IPS DF 4.7 (cell line): ENCODE measurements around the gene GPR84.

ENCODE experiments used
- DNase-seq: peaks from one replicate; pipeline ENCODE4 v3.0.0-alpha.2; 2013; ENCODE audit warnings: low spot score; ENCODE audit errors: extremely low read depth

GPR84 gene

DNA sequence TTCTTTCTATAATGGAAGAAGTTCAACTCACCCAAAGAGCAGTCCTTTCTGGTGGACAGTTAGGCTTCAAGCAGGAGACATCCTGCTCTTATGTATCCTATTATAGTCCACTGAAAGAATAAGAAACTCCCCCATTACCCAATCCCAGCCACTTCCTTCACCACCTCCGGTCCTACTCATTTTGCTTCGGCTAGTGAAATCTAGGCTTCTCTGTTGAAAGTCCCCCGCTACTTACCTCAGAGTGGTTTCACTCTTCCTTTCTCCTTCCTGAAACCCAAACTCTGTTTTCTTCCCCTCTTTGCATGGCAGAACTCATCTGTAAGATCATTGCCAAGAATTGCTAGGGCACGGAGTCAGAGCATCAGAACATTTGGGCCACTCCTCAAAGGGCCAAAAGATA is at the start of gene GPR84:
Gene GPR84, minus strand, starts transcription at position 74 of the 400 bp plus-strand sequence. CDS start 635 bp downstream, outside the sequence.
- no peak for DNase-seq

DNA sequence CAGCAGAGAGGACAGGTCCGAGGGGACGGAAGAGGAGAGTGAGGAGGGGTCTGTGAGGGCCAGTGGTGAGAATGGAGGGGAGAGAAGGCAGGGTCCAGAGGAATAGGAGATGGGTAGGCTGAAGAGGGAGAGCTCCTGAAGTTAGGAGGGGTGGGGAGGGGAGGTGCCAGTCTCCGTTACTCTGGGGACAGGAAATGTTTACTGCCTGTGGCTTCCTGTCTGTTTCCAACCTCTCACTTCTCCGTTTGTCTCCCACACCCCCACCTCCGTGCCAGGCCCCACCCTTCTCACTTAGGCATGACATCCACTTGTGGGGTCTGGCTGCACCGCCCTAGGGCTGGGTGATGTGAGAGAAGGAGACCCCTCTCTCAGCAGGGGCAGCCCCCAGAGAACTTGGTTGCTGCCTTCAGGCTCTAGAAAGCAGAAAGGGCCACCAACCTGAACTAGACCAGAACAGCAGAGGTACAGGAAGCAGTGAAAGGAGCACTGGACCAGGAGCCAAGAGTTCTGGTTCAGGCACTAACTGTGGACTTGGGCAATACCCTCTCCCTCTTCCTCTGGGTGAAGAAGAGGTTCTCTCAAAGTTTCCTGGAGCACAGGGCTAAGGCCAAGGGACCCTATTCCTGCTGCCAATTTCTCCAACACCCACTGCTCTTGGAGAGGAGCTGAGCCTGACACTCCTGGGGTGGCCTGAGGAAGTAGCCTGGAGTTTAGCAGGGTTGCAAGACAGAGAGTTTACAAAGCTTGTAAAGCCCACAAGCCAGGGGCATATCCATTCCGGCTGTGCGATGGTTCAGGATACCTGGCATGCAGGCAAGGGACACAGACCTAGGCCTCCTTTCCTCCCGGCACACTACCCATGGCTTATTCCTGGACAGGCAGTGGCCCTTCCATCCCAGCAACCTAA is 49.3 kb upstream of the GPR84 start:
- no peak for DNase-seq

DNA sequence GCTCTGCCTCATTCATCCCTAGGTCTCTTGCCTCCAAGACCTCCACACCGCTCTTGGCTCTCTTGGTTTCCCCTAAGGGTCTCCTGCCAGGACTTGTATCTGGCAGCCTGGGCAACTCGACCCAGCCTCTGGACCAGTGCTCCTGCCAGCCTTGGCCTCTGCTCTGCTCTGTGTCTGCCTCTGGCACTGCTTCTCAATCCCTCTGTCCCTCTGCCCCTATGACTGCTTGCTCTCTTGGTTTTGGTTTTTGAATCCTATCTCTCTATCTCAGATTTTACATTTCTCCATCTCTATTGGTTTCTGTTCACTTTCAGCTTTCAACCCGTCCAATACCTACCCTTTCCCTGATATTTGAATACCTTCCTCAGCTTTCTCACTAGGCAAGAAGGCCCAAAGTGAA is 48.5 kb upstream of the GPR84 start:
- no peak for DNase-seq

DNA sequence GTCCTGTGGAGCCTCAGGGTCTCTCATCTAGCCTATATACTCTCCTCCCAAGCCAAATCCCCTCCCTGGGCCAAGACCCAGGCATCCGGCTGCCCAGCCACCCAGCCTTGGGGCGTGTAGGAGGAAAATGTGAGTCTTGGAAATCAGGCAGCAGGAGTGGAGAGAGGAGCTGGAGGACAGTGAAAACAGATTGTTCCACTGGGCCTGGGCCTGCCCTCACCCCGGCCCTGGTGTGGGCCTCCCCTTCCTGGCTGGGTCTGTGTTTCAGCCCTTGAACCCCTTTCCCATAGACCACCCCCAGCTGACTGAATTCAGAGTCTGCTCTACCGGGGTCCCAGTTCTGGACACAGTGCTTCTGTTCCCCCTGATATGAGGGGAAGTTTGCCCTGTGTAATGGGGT is 48.1 kb upstream of the GPR84 start:
- no peak for DNase-seq

DNA sequence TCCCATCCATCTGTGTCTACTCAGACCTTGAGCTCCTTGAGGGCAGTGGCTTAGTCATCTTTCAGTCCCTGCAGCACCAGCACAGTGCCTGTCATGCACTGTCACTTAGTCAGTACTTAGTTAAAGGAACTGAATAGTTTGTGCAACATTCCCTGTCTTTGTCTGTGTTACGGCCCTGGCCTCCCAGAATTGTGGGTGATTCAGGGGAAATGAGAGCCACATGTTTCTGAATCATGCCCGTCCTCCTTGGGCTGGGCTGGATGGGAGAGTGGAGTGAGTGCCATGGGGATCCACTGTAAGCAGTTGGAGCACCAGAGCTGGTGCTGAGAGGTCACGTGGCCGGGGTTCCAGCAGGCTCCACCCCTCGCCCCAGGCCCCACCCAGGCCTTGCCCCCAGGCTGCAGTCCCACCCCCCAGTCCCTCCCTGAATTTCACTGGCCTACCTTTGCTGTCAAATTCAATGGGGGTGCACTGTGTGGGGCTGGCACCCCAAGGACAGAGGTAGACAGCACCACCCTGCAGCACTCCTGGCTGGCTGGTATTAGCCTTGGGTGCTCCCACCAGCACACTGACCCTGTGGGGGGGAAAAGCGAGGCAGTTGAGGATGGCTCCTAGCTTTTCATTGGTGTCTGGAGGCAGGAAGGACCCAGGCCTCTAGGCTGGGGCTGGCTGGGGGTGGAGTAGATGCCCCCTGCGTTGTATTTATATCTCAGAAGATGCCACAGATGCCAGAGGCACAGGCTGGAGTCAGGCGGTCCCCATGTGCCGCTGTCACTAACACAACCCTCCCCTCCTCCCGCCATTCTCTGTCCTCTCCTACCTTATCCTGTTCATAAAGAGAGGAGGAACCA is 47.3 kb upstream of the GPR84 start:
- DNase-seq, result no peak

DNA sequence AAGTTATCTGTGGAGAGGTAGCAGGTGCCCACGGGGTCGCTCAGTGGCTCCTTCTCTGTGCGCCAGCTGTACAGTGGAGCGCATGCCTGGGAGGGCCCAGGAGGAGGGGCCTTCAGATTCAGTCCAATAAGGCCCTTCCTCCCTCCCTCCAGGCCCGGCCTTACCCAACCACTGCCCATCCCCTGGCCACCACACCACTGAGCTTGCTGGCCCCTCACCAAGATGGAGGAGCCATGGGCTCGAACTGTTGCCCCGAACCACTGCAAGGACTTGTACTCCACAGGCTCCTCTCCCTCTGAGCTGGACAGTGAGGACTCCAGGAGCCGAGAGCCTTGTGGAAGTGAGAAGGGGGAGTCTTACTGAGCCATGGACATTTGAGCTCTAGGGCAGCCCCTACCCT is 45.0 kb upstream of the GPR84 start:
- no peak for DNase-seq

DNA sequence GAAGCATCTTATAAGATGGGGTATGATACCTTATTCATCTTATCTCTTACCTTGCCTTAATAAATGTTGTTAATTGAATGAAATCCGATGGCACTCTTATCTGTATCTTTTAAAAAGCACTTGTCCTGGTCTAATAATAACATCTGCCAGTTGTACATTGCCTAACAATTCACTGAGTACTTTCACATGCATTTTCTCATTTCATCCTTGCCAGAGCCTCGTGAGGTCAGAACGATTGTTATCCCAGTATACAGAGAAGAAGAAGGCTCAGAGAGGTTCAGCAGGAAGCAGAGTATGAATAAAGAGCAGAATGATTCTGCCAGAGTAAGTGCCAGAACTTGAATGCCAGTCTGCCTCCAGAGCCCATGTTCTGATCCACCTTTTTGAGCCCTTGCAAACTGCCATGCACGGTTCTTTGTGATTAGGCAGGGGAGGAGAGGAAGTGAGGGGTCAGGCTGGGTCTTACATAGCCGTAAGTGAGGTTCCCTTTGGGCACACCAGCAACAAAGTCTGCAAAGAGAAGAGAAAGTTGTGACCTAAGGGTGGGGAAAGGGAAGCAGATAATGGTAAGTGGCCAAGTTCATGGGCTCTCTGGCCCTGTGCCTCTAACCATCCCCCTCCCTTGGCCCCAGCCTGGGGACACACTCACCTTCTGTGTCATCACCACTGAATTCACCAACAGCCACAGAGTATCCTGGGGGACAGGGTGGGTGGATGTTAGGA is 43.1 kb upstream of the GPR84 start:
- no peak for DNase-seq

DNA sequence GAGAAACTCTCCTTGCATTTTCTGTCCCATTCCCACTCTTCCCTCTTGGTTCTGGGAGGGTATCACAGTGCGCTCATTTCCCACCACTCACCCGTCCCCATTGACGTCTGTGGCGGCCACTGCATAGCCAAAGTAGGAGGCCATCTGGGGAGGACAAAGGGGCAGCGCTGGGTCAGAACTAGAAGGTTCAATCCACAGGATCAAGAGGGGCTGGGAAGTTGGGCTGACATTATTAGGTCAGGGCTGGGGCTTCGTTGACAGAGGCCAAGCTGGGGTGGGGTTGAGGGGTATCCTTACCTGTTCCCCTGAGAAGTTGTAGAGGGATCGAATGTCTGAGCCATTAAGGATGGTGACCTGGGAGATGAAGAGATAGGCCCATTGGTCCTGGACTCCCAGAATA is 41.3 kb upstream of the GPR84 start:
- no peak for DNase-seq

DNA sequence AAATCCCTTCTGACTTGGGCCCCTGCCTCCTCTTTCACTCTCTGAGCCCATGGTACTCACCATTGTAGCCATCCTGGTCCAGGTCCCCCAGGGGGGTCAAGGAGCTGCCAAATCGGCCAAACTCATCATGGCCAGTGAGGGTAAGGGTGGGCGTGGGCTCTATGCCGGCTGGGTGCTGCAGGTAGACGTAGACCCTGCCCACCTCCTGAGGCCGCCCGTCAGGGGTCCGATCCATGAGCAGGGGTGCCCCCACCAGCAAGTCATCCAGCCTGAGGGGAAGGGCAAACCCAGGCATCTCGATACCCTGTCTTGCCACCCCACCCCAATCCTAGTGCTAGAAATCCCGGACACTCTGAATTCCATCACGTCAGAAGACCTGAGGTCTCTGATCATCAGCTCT is 40.8 kb upstream of the GPR84 start:
- no peak for DNase-seq

DNA sequence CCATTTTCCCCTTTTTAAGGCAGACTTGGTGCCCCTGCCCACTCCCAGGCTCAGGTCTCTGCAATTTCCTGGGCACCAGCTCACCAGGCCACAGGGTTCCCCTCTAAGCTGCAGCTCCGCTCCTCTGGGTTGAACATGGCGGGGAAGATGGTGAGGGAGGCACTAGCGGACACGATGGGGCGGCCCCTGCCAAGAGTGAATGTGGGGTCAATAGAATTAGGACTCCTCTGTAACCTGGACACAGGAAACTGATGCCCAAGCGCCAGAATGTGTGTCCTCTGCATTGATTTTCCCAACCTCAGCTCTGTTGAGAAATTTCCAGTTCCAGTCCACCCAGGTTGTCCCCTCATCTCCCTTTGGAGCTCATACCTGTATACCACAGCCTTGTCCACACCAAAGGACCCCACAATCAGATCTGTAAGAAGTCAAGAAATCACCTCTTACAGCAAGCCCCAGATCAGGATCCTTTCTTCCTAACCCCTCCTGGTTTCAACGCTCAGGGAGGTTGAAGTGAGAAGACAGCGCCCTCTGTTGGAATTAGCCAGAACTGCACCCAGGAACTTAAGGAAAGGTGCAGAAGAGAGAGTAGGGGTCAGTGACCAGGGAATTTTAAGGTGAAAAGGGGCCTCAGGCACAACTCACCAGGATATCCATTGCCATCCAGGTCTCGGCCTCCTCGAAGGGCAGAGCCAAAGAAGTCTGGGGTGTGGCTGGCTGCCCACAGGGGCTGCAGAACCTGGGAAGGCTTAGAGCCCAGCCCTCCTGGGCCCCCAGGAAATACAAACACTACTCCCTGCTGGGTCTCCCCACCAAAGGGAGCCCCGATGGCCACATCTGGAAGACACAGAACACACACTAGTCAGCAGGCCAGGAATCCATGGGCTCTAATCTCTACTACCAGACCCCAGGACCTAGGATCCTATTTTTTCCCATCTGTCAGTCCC is 40.0 kb upstream of the GPR84 start:
- DNase-seq, result no peak

DNA sequence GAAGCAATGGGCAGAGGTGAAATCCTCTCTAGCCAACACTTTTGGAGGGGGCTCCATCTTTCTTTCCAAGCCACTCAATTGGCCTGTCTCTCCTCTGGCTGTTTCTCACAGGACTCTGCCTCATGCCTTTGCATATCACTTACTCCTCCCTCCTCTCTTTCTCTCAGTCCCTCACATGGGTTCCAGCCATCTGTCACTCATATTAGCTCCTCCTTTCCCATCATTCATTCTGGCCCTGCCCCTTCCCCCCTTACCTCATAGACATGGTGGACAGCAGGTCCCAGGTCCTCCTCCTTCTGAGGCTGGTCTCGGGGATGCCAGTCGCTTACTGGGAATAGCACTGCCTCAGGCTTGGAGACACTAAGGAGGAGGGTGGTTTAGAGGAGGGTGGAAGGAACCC is 36.8 kb upstream of the GPR84 start:
- no peak for DNase-seq

DNA sequence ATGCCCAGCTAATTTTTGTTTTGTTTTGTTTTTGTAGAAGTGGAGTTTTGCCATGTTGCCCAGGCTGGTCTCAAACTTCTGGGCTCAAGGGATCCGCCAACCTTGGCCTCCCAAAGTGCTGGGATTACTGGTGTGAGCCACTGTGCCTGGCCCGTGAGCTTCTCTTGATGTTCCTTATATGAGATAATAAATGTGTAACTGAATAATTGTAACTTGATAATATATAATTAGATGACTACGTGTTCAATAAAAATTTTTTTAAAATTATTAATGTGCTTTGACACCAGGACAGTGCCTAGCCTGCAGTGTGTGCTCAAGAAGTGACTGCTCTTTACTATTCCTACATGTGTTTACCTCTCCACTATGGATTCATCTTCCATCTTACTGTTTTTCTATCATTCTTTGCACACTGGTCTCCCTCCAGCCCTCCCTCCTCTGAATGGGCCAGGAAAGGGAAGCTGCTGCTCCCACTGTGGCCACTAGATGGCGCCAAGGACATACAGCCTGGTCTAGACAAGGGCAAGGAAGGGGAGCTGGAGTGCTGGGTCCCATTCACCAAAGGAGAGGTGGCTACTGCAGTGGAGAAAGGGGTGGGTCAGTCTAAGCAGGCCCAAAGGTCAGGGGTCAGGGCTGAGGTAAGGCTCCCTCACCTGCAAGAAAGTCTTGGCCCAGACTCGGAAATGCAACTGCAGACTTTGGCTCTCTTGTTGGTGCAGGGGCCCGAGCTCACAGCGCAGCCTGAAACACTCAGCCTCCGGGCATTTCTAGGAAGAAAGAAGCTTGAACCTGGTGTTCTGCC is 34.9 kb upstream of the GPR84 start:
- no peak for DNase-seq

DNA sequence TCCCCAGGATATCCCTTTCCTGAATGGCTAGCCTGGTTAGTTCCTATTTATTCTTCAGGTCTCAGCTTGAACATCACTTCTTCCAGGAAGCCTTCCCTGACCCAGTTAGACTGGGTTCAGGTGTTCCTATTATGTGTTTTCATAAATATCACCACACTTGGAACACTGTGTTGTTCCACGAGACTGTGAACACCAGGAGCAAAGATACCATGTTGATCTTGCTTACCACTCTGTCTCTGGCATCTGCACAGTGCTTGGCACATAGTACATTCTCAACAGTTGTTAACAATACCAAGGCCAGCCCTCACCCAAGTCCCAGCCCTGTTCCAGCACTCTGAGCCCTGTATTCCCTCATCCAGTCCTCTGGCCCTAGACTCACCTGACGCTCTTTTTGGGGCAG is 33.9 kb upstream of the GPR84 start:
- no peak for DNase-seq

DNA sequence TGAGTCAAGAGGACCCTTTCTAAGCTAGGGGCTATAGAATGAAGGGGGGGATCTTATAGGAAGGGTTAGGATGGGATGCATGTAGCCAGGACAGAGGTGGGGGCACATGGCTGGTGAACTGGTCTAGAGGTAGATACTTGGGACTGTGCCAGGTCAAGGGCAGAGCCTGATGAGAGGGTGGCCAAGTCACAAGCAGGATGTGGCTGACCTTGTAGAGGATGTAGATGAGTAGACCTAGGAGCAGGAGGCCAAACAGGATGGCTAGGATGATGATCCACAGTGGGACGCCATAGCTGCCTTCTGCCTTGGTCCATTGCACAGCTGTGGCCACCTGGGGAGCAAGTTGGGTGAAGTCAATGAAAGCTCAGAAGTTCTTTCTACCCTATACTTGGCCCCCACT is 32.9 kb upstream of the GPR84 start:
- DNase-seq, result no peak

DNA sequence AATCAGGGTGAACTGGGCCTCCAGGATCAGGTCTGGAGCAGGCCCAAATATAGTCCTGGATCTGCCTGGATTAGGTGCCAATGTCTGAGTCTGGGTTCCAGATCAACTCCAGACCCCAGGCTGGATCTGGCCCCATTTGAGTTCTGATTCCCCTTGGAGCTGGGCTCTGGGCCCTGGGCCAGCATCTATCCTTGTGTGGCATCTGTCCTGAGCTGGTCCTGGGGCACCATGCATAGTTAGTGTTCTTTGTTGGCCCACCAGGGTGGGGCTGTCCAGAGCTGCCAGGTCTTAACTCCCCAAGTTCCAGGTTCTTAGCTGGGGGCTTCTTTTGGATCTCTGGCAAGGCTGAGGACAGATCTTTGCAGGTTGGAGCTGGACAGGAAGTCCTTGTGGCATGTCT is 31.3 kb upstream of the GPR84 start:
- no peak for DNase-seq

DNA sequence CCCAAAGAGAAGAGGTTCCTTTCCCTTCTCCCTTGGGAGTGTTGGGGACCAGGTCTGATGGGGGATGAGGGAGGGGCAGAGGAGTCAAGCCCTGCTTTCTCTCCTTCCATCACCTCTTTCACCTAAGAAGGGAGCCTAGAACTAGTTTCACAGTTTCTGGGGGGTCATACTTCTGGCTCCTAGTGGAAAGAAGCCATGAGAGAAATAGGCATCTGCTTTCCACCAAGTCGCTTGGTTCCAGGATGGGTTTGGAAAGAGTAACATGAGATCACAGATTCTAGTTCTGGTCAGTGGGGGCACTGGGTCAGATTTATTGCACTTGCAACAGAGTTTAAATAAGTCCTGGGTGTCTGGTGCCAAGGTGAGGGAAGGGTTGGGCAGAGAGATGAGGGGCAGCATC is 30.7 kb upstream of the GPR84 start:
- no peak for DNase-seq

DNA sequence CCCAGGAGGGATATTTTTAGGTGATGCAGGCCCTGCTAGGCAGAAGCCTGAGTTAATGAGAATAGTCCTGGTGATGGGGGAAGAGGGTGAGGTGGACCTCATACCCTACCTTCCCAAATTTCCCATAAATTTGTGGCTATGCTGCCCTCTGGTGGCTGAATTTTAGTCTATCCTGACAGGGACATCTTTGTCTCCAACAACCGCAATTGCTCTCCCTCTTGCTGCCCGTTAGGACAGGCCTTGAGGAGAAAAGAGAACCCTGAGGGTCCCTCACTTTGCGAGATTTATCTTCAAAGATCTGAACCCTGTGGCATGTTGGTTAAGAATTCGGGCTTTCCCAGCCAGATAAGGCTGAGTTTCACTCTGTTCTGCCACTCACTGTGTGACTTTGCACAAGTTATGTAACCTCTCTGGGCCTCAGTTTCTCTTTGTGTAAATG is 30.0 kb upstream of the GPR84 start:
- DNase-seq, result no peak

DNA sequence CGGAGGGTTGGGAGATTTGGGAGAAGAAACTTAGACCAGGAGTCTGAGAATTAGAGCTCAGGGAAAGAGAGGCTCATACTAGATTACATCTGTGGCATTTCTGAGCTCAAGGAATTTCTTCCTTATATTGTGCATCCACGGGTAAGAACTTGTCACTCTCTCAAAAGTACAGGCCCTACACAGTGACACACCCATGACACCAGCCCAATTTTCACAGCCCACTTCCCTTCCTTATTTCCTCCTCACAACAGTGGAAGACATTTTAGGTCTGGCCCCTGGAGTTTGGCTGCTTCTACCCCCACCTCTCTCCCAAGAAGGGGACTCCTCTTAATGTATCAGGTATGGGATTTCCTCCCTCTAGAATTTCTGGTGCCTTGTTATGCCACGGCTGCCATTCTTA is 29.5 kb upstream of the GPR84 start:
- DNase-seq, result no peak

DNA sequence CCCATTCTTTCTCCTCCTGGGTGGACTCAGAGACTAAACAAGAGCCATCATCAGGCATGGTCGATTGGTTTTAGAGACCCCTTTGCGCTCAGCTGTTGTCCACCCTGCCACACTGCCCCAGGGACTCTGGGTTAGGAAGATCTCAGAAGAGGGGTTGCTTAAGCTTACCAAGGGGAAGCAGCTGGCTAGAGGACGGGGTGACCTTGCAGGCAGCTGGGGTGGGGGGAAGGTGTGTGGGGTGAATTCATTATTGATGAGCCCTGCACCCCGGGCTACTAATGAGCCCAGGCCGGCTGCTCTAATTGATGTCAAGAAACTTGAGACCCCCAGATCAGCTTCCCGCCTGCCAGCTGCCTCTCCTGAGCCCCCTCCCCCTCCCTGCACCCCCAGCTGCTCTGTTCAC is 28.9 kb upstream of the GPR84 start:
- no peak for DNase-seq
